IMR-90 (cell line): ENCODE measurements around the gene DNAH17. TPM values are rescaled to one million over a fixed set of nuclear protein-coding genes. Genes with fewer than 3 reads are reported as not detected.

Experiments used
- ATAC-seq: fragments of 200-7000 bp; cut with Tn5 transposase; 2 replicates; pipeline ENCODE4 v1.9.1; 2020; ENCODE audit warnings: low read depth, mild to moderate bottlenecking, moderate library complexity
- BruUV-seq: library from RNA; stranded (reverse); fragments of 400-500 nt; replicated peaks from 2 replicates; lab custom pipeline; 2021; lab: Mats Ljungman, UMichigan
- CTCF ChIA-PET: fragments of 300-600 bp; formaldehyde crosslinking; extraction: SDS; loops from one replicate; lab custom pipeline; 2021; ENCODE audit warnings: antibody characterized with exemption; lab: Yijun Ruan, JAX
- POLR2A ChIA-PET: fragments of 300-600 bp; sonication (Branson Sonifier 250); formaldehyde crosslinking; loops from one replicate; lab custom pipeline; 2022; ENCODE audit warnings: antibody characterized with exemption; ENCODE audit not compliant: unreplicated experiment; lab: Charles Lee
- DNase-seq: peaks from one replicate; pipeline ENCODE4 v3.0.0; 2013
- H2AFZ ChIP-seq: replicated peaks from 2 replicates; pipeline ENCODE3; 2013; ENCODE audit warnings: low read length, mild to moderate bottlenecking; ENCODE audit not compliant: poor library complexity
- H2AK5ac ChIP-seq: 2 replicates; pipeline ENCODE4 v1.6.1; 2013; ENCODE audit warnings: low read depth, low read length, inconsistent platforms
- H2AK9ac ChIP-seq: replicated peaks from 2 replicates; pipeline ENCODE3; 2013; ENCODE audit warnings: mild to moderate bottlenecking, low read depth, low read length, moderate library complexity; ENCODE audit not compliant: poor library complexity
- H2BK120ac ChIP-seq: 2 replicates; pipeline ENCODE4 v1.6.1; 2013; ENCODE audit warnings: low read depth, low read length, inconsistent platforms
- H2BK15ac ChIP-seq: 3 replicates; pipeline ENCODE4 v1.6.1; 2013; ENCODE audit warnings: low read depth, low read length, inconsistent platforms
- H2BK20ac ChIP-seq: 2 replicates; pipeline ENCODE4 v1.6.1; 2013; ENCODE audit warnings: low read depth, mild to moderate bottlenecking, inconsistent platforms, low read length, moderate library complexity
- H2BK5ac ChIP-seq: 2 replicates; pipeline ENCODE4 v1.6.1; 2013; ENCODE audit warnings: mild to moderate bottlenecking, low read depth, low read length, inconsistent platforms; ENCODE audit not compliant: poor library complexity, severe bottlenecking
- H3K14ac ChIP-seq: replicated peaks from 2 replicates; pipeline ENCODE4 v1.6.1; 2013; ENCODE audit warnings: low read depth, low read length, inconsistent platforms
- H3K18ac ChIP-seq: 2 replicates; pipeline ENCODE4 v1.6.1; 2013; ENCODE audit warnings: low read depth, low read length, control low read depth
- H3K23ac ChIP-seq: 2 replicates; pipeline ENCODE4 v1.6.1; 2013; ENCODE audit warnings: low read depth, low read length, inconsistent platforms
- H3K27ac ChIP-seq: 2 replicates; pipeline ENCODE4 v1.5.1; 2013; ENCODE audit warnings: mild to moderate bottlenecking, control low read depth, low read length; ENCODE audit not compliant: insufficient read depth
- H3K27me3 ChIP-seq: 2 replicates; pipeline ENCODE4 v1.6.1; 2013; ENCODE audit warnings: low read length; ENCODE audit not compliant: control insufficient read depth, insufficient read depth
- H3K36me3 ChIP-seq: 2 replicates; pipeline ENCODE4 v1.6.1; 2013; ENCODE audit warnings: low read length, mixed read lengths; ENCODE audit not compliant: control insufficient read depth, insufficient read depth
- H3K4ac ChIP-seq: 2 replicates; pipeline ENCODE4 v1.6.1; 2013; ENCODE audit warnings: low read depth, low read length, inconsistent platforms
- H3K4me1 ChIP-seq: 2 replicates; pipeline ENCODE4 v1.6.1; 2013; ENCODE audit warnings: low read length, mixed read lengths; ENCODE audit not compliant: control insufficient read depth, insufficient read depth
- H3K4me2 ChIP-seq: 2 replicates; pipeline ENCODE4 v1.6.1; 2013; ENCODE audit warnings: low read depth, mild to moderate bottlenecking, control low read depth, low read length, moderate library complexity
- H3K4me3 ChIP-seq: 2 replicates; pipeline ENCODE4 v1.5.1; 2013; ENCODE audit warnings: low read depth, mild to moderate bottlenecking, control low read depth, low read length, moderate library complexity; ENCODE audit not compliant: insufficient read depth
- H3K56ac ChIP-seq: 2 replicates; pipeline ENCODE4 v1.6.1; 2013; ENCODE audit warnings: low read length, inconsistent platforms; ENCODE audit not compliant: insufficient read depth; ENCODE audit errors: extremely low read depth
- H3K79me1 ChIP-seq, 2 experiments: 2 replicates each; pipeline ENCODE4 v1.6.1; 2013; ENCODE audit warnings: low read length in 2 of 2, inconsistent platforms in 1 of 2, low read depth in 1 of 2
- H3K9ac ChIP-seq: 2 replicates; pipeline ENCODE4 v1.6.1; 2013; ENCODE audit warnings: low read depth, low read length, control low read depth
- H3K9me1 ChIP-seq: 2 replicates; pipeline ENCODE4 v1.6.1; 2013; ENCODE audit warnings: low read length, inconsistent platforms; ENCODE audit not compliant: insufficient read depth
- H3K9me3 ChIP-seq: 2 replicates; pipeline ENCODE4 v1.6.1; 2013; ENCODE audit warnings: low read length; ENCODE audit not compliant: control insufficient read depth, insufficient read depth
- H4K20me1 ChIP-seq: 2 replicates; pipeline ENCODE4 v1.6.1; 2013; ENCODE audit warnings: low read length, inconsistent platforms; ENCODE audit not compliant: insufficient read depth
- H4K5ac ChIP-seq: 2 replicates; pipeline ENCODE4 v1.6.1; 2013; ENCODE audit warnings: mild to moderate bottlenecking, low read depth, low read length, control low read depth
- H4K8ac ChIP-seq, 2 experiments: 2 replicates each; pipeline ENCODE4 v1.6.1; 2013; ENCODE audit warnings: low read depth in 2 of 2, low read length in 2 of 2, control low read depth in 1 of 2, inconsistent platforms in 1 of 2
- H4K91ac ChIP-seq: 2 replicates; pipeline ENCODE4 v1.6.1; 2013; ENCODE audit warnings: low read depth, low read length, inconsistent platforms; ENCODE audit not compliant: insufficient read depth
- BHLHE40 ChIP-seq: fragments of 150-350 bp; IDR thresholded peaks from 2 replicates; pipeline ENCODE4 v1.6.1; 2016; ENCODE audit warnings: mild to moderate bottlenecking, low read depth, low read length
- FOS ChIP-seq: fragments of 150-350 bp; IDR thresholded peaks from 2 replicates; pipeline ENCODE4 v1.6.1; 2016; ENCODE audit warnings: low read depth, low read length
- MAZ ChIP-seq: IDR thresholded peaks from 2 replicates; pipeline ENCODE4 v1.6.1; 2012; ENCODE audit warnings: low read depth, mild to moderate bottlenecking, low read length, improper control_type of control experiment, moderate library complexity, borderline replicate concordance
- MXI1 ChIP-seq: IDR thresholded peaks from 2 replicates; pipeline ENCODE4 v1.6.1; 2012; ENCODE audit warnings: low read depth, mild to moderate bottlenecking, low read length, moderate library complexity, borderline replicate concordance
- POLR2A ChIP-seq: IDR thresholded peaks from 2 replicates; pipeline ENCODE4 v1.6.1; 2012; ENCODE audit warnings: mild to moderate bottlenecking, low read depth, low read length
- RAD21 ChIP-seq: IDR thresholded peaks from 2 replicates; pipeline ENCODE4 v1.6.1; 2012; ENCODE audit warnings: low read length, improper control_type of control experiment
- RCOR1 ChIP-seq: IDR thresholded peaks from 2 replicates; pipeline ENCODE4 v1.6.1; 2012; ENCODE audit warnings: mild to moderate bottlenecking, low read length, improper control_type of control experiment; ENCODE audit not compliant: insufficient replicate concordance
- RFX5 ChIP-seq: IDR thresholded peaks from 2 replicates; pipeline ENCODE4 v1.8.0; 2012; ENCODE audit warnings: low read depth, mild to moderate bottlenecking, low read length, moderate library complexity
- WGBS, 2 experiments: methylation state at CpG; one replicate each; pipeline versions ENCODE4 v1.1.5 to v1.1.7; 2013; ENCODE audit warnings: missing lambda C conversion rate in 2 of 2; ENCODE audit not compliant: insufficient read length in 1 of 2; ENCODE audit errors: extremely low coverage in 2 of 2; 5-methylcytosine and 5-hydroxymethylcytosine counted together
- dilution Hi-C: fragments of 300-500 bp; cut with HindIII; formaldehyde crosslinking; loops from one replicate; pipeline ENCODE4 v1.14.3; 2018; ENCODE audit warnings: low sequenced_read_pairs; ENCODE audit not compliant: unreplicated experiment
- in situ Hi-C: fragments of 300-500 bp; cut with MboI; formaldehyde crosslinking; loops from 3 replicates; pipeline ENCODE4 v1.14.3; 2019; ENCODE audit warnings: low sequenced_read_pairs, inconsistent platforms, mixed read lengths
- intact Hi-C: fragments of 100-400 bp; cut with micrococcal nuclease; formaldehyde crosslinking; loops from 2 replicates; pipeline ENCODE4 v1.10.0; 2022
- polyA plus RNA-seq, 3 experiments: library from polyadenylated mRNA; depleted of rRNA; stranded (reverse); fragments of >200 nt; gene quantifications; 2 replicates each; pipeline ENCODE4 v1.2.3, GENCODE V29; 2012; ENCODE audit warnings: low replicate concordance in 1 of 3
- total RNA-seq: library from RNA; depleted of rRNA; stranded (reverse); fragments of >200 nt; gene quantifications from 2 replicates; pipeline ENCODE4 v1.2.3, GENCODE V29; 2012
- TF ChIP-seq, protein P1 (sequence below): fragments of 150-350 bp; IDR thresholded peaks from 2 replicates; pipeline ENCODE4 v1.6.1; 2016; ENCODE audit warnings: low read depth, mild to moderate bottlenecking, low read length, moderate library complexity, borderline replicate concordance
- TF ChIP-seq, protein P2 (sequence below): conservative IDR thresholded peaks from 2 replicates; pipeline ENCODE4 v1.5.1; 2012; ENCODE audit warnings: mild to moderate bottlenecking, low read depth, low read length, improper control_type of control experiment

DNAH17 gene
- total and polyA plus RNA-seq, 2 of the 4 experiments (the other 2 are of a cell fraction), result not detected

DNA sequence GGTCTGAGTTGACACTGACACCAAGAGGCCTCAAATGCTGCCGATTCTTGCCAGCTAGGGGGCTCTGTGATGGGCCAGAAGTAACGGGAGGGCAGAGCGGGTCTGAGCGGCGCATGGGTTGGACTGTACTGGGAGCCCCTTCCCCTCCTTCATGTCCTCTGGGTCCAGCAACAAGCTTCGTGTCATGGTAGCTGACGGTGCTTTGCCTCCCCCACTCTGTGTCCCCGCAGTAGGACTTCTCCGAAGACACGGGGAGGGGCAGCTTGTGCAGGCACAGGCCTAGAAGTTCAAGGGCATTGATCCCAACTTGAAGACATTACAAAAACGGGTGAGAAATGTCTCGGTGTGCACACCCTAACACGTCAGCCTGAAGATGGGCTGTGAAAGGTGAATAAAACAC, 39.8 kb upstream of the DNAH17 start:
- peaks cover 14% of the 10 kb centered on the region for H3K4me1 ChIP-seq
- no peak overlapping the region for H3K27ac ChIP-seq
- no peak overlapping the region for H3K4me2 ChIP-seq
- H2BK20ac ChIP-seq, result no peak overlapping the region
- no peak overlapping the region for H4K91ac ChIP-seq
- no peak overlapping the region for H2AK5ac ChIP-seq
- peak overlapping the region; percentile 55; the same call in 1 of the 2 replicates for H3K18ac ChIP-seq
- H3K36me3 ChIP-seq, result no peaks in the 10 kb centered on the region
- no peak overlapping the region for H3K14ac ChIP-seq
- H2BK120ac ChIP-seq, result no peak overlapping the region
- H4K5ac ChIP-seq, result no peak overlapping the region; the same call in 1 of the 2 replicates
- H2BK5ac ChIP-seq, result no peak overlapping the region
- no peak overlapping the region for H3K4ac ChIP-seq
- CTCF ChIA-PET, result interaction anchor here (1.2 kb wide), 1 partner anchor 91 kb away, joined by 3 read pairs; no protein-coding TSS in a partner anchor
- no peak overlapping the region for H2BK15ac ChIP-seq
- no peak overlapping the region for H3K9ac ChIP-seq
- 70% methylated on average over 4 of the region's 13 CpGs; no CpG with 5 or more reads in 1 of the 2 experiments for WGBS, 2 experiments
- ATAC-seq (no peak), DNase-seq (no peak)
- POLR2A ChIA-PET, result no interaction called here
- H4K8ac ChIP-seq, result no peak overlapping the region
- H3K23ac ChIP-seq, result no peak overlapping the region
- H2AK9ac ChIP-seq, result no peak overlapping the region
- no peaks in the 10 kb centered on the region for H4K20me1 ChIP-seq
- dilution Hi-C loops, result no loop called here
- H3K4me3 ChIP-seq, result no peak overlapping the region
- H2AFZ ChIP-seq, result no peak overlapping the region
- intact Hi-C loops, result no loop called here
- no TSS peak for BruUV-seq
- TF ChIP-seq MXI1 (no peak), POLR2A (no peak), FOS (no peak), RAD21 (no peak), RCOR1 (no peak), BHLHE40 (no peak), MAZ (no peak), RFX5 (no peak)
- TF ChIP-seq, protein P1, sequence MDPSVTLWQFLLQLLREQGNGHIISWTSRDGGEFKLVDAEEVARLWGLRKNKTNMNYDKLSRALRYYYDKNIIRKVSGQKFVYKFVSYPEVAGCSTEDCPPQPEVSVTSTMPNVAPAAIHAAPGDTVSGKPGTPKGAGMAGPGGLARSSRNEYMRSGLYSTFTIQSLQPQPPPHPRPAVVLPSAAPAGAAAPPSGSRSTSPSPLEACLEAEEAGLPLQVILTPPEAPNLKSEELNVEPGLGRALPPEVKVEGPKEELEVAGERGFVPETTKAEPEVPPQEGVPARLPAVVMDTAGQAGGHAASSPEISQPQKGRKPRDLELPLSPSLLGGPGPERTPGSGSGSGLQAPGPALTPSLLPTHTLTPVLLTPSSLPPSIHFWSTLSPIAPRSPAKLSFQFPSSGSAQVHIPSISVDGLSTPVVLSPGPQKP, result no peak
- TF ChIP-seq, protein P2, sequence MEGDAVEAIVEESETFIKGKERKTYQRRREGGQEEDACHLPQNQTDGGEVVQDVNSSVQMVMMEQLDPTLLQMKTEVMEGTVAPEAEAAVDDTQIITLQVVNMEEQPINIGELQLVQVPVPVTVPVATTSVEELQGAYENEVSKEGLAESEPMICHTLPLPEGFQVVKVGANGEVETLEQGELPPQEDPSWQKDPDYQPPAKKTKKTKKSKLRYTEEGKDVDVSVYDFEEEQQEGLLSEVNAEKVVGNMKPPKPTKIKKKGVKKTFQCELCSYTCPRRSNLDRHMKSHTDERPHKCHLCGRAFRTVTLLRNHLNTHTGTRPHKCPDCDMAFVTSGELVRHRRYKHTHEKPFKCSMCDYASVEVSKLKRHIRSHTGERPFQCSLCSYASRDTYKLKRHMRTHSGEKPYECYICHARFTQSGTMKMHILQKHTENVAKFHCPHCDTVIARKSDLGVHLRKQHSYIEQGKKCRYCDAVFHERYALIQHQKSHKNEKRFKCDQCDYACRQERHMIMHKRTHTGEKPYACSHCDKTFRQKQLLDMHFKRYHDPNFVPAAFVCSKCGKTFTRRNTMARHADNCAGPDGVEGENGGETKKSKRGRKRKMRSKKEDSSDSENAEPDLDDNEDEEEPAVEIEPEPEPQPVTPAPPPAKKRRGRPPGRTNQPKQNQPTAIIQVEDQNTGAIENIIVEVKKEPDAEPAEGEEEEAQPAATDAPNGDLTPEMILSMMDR, result no peak
- peaks cover 2% of the 10 kb centered on the region for H3K27me3 ChIP-seq
- no peak overlapping the region for H3K56ac ChIP-seq
- no peaks in the 10 kb centered on the region for H3K9me3 ChIP-seq
- H3K79me1 ChIP-seq, result no peaks in the 10 kb centered on the region
- in situ Hi-C loops, result no loop called here
- no peaks in the 10 kb centered on the region for H3K9me1 ChIP-seq
